ENCODE measurements around the gene MAN1C1.
"Not testable (repeated sequence)": the region's sequence is repeated elsewhere in the genome, so short reads cannot be mapped to it uniquely, and the experiment has no call there.

The MAN1C1 gene

DNA sequence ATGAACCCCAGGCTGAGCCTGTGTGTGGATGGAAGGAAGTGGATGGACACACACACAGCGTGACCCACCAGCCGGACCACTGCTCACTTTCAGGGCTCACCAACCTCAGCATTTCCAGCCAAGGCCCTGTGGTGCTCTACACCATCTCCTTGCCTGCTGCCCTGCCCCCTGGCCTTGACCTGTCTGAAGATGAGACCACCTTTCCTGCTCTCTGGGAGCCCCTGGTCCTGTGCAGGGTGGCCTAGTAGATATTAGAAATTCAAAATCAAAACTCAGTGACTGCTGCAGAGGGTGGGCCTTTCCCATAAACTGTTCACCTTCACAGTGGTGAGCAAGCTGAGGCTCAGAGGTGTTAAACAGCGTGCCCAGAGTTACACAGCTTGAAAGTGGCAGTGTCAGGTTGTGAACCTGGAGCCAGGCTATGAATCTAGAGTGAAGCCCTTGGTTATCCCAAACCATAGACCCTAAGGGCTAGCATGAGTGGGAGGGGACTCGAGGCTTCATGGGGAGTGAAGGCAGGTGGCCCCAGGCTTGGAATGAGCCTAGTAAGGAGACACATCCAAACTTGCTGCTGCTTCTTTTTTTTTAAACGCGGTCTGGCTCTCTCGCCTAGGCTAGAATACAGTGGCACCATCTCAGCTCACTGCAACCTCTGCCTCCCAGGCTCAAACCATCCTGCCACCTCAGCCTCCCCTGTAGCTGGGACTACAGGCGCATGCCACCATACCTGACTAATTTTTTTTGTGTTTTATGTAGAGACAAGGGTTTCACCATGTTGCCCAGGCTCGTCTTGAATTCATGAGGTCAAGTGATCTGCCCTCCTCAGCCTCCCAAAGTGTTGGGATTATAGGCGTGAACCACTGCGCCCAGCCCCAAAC lies 41.5 kb downstream of the MAN1C1 start:
- DNase-seq (ENCODE audit: low spot score): no peak

DNA sequence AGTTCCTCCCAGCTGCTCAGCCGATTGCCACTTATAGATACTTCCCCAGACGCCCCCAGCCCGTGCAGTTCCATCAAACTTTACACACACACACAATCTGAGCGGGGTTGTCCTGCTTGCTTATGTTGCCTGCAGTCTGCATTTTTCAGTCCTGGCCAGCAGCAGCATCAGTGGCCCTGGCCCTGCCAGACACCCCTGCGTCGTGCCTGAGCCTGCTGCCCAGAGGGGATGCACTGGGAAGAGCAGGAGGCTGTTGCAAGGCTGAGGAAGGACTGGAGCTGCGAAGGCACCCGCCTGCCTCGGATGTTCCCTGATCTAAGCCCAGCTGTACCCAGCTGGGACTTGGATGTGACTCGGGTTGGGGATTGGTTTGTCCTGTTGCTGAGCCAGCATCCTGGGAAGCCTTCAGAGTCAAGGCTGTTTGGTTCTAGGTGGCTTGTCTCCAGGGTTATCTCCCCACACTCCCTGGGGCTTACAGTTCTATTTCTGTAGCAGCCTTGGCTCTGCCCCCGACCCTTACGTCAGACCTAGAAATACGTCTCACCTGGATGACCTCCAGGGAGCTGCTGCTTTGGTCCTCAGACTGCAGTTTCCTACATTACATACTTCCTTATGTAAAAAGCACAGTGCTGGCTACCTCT lies 42.3 kb downstream of the MAN1C1 start:
- DNase-seq (ENCODE audit: low spot score): no peak

DNA sequence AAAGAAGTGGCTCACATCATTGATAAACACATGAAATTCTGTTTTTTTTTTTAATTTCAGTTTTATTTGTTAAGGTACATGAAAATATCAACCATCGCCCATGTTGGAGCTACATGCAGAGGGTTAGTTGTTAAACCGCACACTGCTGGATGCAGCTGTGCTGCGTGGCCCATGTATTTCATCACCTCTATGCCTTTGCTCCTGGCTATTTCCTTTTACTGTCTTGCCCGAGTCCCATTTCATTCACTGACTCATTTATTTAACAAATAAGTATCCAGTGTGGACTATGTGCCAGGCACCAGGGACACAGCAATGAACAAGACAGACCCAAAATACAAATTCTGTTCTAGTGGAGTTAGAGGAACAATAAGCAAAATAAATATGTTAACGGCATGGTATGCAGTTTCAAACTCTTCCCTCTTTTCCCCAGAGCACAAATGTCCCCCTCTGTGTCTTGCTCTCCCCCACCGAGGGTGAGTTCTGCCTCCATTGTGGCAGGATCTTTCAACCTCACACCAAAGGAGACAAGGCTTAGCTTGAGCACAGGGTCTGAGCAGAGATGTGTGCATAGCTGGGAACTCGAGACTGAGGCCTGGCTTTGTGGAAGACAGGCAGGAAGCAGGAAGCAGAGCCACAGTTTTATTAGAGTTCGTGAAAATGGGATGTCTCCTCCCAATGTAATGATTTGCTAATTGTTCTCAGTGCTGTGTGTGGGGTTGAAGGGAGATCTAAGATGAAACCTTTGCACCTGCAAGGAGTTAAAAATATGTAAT lies 44.6 kb downstream of the MAN1C1 start:
- no peak for DNase-seq (ENCODE audit: low spot score)

DNA sequence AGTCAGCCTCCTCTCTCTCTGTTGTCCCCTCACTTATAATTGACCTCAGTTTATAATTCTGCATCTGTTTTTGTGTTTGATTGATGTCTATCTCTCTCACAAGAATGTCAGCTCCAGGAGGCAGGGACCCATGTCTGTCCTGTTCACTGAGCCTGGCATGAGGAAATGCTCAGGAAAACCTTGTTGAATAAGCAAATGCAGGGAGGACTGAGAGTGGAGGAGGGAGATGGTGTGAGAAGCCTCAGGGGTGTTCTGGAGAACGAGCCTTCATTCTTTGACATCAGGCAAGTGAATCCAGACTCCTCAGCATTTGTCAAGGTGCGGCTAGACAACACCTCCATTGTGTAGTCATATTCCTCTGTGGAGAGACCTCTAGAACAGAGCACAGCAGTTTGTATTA lies 45.5 kb downstream of the MAN1C1 start:
- no peak for DNase-seq (ENCODE audit: low spot score)

DNA sequence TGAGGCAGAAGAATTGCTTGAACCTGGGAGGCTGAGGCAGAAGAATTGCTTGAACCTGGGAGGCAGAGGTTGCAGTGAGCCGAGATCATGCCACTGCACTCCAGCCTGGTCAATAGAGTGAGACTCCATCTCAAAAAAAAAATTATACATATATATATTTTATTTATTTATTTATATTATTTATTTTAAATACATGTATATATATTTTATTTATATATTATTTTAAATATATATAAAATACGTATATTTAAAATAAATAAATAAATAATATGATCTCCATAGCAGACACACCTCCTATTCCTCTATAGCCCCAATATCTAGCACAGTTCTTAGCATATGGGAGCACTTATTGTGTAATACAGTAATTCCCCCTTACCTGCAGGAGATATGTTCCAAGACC lies 46.4 kb downstream of the MAN1C1 start:
- DNase-seq (ENCODE audit: low spot score): not testable (repeated sequence)

DNA sequence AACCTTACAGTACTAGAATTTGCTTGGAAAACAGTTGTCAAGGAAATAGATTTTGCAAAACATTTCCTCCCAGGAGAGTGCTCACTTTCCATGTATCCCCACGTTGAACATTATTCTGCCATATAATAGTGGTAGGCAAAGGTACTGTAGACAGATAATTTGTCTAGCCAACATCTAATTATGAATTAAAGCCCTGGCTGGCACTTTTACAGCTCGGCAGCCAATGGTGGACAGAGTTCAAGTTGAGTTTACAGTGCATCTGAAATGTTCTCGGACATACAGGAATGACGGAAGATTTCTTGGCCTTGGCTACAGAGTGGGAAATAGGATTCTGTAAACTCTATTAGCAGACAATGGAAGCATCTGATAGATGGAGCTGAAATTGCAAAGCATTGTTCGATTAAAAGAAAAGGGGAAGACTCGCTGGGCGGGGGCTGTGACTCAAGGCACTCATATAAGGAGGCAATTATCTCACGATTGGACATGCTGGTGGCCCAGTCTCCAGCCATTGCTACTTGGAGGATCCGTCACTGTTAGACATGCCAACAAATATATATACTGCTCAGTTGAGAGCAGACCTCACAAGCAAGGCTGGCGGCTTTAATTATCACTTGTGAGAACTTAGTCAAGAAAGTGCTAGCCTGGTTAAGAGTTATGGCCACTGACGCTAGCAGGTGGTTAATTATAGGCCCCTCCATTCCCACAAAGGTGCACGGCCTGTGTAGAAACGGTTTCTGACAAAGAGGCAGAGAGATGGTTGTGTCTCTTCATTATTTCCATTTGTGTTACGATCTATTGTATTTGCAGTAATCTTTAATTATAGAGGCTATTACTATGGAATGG lies 48.0 kb downstream of the MAN1C1 start:
- DNase-seq (ENCODE audit: low spot score): no peak

DNA sequence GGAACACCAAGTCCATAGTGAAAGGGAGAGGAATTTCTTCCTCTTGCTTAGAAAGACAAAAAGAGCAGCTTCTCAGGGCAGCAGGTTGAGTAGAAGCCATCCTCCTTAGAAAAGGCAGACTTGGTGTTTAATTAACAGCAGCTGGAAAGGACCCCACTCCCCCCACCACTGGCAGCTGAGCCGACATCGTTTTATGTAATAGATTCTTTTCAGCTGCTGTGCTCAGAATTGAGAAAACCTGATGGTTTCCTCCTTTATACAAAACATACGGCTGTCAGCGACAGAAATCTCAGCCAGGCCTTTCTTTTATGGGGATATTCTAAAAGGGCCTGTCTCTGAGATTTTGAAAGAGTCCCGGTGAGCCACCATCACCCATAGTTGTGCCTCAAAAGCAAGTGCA lies 49.9 kb downstream of the MAN1C1 start:
- no peak for DNase-seq (ENCODE audit: low spot score)

DNA sequence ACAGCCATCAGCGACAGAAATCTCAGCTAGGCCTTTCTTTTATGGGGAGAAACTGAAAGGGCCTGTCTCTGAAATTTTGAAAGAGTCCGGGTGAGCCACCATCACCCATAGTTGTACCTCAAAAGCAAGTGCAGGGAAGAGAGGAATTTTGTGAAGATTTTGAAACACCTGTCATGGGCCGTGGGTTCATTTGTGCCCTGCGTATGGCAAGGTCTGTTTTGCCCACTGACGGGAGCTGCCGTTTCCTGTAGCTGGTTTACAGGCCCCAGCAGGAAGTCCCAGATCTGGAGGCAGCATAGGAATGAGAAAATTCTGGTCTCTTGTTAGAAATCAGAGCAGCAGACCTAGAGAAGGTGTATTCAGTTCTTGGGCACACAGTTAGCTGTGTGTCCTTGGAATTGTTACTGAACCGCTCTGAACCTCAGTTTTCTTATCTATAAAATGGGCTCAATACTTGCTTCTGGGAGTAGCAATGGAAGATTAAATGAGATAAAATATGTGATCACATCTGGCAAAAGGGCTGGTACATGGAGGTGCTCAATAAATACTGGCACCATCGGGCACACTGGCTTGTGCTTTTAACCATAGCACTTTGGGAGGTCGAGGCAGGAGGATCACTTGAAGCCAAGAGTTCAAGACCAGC lies 52.5 kb downstream of the MAN1C1 start:
- DNase-seq (ENCODE audit: low spot score): no peak

DNA sequence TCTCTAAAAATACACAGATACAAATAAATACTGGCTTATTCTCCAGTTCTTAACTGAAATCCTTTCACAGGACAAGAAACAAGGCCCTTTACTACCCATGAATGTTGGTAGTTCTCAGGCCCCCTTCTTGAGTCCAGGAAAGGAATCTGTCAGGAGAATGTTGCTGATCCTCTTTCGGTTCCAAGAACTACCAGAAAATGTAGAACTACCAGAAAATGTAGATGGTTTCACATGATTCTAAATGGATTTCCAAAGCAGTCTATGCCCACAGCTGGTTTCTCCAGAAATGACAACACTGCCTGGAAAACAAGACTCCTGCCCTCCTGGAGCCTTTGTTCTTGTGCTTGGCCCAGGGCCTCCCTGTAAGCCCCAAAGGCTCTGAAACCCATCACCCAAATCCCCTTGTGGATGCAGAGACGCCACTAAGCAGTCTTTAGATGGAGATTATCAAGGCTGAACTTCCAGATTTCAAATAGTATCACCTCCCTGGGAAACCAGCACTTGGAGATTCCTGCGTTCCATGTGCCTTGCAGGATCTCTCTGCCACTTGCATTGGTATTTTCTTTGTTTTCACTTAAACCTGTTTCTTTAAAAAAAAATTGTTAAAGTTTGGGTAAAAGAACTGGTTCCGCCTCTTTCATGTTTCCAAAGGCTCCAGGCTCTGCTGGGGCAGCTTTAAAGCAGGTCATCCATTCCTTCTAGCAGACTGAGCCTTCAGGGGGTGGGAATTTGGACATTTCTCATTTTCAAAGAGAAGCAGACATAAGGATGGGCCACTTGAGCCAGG lies 53.4 kb downstream of the MAN1C1 start:
- DNase-seq (ENCODE audit: low spot score): no peak

DNA sequence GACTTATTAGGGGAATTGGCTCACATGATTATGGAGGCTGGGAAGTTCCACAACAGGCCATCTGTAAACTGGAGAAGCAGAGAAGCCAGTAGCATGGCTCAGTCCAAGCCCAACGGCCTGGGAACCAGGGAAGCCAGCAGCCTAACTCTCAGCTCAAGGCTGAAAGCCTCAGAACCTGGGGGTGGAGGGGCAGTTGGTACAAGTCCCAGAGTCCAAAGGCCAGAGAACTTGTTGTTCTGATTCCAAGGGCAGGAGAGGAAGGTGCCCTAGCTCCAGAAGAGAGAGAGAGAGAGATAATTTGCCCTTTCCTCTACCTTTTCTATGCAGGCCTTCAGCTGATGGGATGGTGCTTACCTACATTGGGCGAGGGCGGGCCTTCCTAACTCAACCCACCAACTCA lies 55.3 kb downstream of the MAN1C1 start:
- DNase-seq (ENCODE audit: low spot score): no peak

DNA sequence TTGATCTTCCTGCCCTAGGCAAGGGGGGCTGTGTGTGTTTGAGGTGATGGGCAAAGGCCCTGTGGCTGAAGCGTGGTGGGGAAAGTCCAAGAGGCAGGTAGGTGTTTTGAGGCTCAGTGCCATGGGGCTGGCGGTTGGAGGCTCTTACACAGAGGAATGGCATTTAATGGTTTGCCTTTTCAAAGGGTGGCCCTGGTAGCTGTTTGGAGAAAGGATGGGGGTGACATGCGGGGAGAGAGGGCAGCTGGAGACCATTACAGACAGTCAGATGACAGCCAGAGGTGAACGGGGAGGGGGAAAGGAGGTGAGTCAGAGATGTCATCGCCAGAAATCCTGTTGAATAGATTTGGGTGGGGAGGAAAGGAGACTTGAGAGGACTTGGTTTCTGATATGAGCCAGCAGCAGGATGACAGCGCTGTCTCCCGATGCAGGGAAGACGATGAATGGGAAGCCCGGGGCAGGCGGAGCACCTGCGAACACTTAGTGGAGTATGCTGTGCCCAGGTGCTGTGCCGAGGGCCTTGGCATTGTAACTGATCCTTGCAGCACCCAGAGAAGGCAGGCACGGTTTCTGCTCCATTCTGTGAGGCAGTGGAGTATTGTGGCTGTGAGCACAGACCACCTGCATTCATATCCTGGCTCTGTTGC lies 56.3 kb downstream of the MAN1C1 start:
- DNase-seq (ENCODE audit: low spot score): no peak

DNA sequence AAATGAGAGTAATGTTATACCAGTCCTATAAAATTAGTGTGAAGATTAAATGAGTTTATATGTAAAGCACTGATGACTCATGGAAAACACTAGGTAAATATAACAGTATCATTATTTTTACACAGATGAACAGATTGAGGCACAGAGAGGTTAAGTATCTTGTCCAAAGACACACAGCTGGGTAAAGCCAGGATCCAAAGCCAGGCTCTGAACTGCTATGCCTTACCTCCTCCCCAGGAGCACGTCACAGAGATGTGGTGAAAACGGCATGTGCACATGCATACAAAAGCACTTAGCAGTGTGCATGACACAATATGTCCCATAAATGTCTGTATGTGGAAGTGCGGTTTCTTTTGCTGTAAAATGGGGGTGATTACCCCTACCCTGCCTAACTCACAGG lies 56.9 kb downstream of the MAN1C1 start:
- DNase-seq (ENCODE audit: low spot score): no peak

DNA sequence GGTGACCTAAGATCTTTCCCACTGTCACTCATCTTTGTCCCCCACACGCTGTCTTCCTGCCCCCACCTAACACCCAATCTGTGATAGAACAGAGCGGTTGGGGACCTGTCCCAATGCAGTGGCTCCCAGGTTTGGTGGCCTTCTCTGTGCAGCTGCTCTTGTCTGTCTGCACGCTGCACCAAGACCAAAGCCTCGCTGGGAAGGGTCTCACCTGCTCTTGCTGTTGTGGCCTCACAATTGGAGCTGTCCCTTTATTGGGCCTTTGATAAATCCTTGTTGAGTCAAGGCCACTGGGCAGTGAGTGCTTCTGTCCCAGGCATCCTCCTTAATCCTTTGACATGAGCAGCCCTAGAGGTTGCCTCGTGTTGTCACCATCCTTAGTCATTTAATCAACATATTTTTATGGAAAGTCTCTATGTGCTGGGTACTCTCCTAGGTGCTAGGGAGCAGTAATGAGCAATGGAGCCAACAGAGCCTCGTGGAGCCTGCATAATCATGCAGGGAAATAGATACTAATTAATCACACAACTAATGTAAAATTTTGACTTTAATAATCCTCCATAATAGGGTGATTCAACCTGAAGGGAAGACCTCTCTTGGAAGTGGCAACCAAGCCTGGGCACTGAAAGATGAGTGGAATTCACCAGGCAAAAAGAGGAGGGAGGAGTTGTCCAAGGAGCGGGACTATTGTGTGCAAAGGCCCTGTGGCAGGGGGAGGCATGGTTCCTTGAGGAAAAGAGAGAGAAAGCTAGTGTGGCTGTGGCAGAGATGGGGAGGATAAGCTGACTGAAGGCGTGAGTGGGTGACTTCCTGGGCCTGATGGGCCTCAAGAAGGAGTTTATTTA lies 57.6 kb downstream of the MAN1C1 start:
- no peak for DNase-seq (ENCODE audit: low spot score)

DNA sequence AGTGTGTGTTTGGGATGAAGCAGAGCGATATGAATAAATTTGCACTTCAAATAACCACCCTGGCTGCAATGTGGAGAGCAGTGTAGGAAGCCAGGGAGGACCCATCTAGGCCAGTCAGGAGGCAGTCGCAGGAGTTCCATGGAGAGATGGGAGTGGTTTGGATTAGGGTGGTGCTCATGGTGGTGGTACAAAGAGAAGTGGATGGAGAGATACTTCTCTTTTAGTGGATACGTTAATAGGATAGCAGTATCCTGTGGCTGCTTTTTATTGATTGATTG lies 58.2 kb downstream of the MAN1C1 start:
- DNase-seq (ENCODE audit: low spot score): no peak

DNA sequence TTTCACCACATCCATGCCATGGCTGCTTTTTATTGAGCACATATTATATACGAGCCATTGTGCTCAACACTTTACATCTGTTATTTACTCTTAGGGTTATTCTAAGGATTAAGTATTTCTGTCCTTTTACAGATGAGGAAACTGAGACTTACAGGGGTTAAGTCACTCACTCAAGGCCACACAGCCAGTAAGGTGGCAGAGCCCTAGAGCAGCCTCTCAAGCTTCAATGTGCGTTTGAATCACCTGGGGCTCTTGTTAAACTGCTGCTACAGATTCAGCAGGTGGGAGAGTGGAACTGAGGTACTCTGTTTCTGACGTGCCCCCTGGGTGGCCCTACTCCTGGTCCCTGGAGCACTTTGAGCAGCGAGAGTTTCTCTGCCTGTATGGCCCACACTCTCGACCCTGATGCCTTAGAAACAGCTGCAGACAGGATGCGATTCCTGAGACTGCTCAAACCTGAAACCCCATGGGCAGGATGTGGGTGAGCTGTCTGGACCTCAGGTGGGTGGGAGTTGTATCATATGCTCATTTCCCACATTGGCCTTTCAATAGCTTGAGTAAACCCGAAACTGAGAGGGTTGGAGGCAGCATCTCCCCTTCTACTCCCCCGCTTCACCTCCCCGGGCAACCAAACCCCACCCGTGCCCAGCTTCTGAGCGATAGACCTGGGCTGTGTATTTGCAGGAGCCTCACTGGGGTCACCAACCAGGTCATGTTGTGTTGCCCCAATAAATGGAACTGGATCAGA lies 59.3 kb downstream of the MAN1C1 start:
- DNase-seq (ENCODE audit: low spot score): peak; percentile 70

DNA sequence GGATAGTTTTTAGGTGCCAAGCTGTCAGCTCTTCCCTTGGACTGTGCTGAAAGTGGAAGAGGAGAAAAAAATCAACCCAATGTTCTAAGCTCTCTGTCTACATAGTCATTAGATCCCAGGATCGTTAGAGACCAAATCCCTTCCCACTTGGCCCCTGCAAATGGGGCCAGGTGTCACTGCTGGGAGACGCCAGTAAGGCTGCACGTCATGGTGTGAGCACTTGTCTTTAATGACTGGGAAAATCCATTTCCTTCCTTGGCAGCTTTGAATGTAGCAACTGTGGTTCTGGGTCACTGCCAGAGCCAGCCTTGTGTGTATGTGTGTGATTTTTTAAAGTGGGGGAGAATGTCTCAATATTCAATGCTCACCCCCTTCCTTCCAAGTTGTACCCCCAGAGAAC lies 59.9 kb downstream of the MAN1C1 start:
- no peak for DNase-seq (ENCODE audit: low spot score)

DNA sequence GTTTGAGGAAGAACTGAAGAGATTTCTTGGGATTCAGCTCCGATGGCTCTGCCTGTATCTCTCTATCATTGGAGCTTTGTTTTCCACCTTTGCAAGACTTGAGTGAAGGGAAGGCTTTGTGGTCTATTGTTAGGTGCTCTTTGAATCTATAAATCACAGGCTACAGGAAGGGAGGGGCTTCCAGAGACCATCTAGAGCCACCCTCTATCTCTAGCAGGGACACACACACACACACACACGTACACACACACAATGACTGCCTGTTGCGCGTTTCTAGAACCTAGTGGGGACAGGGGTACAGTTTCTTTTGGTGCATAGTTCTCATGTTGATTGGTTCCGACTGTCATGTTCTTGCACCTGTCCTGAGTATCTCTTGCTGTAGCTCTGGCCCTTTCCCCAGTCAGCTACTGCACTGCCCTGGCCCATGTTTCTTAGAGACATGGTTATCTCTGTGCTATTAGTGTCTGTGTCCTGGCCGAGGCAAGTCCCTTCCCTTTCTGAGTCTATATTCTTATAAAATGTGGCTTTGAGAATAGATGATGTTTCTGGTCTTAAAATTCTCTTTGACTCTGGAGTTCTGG lies 60.7 kb downstream of the MAN1C1 start:
- DNase-seq (ENCODE audit: low spot score): peak; percentile 43

DNA sequence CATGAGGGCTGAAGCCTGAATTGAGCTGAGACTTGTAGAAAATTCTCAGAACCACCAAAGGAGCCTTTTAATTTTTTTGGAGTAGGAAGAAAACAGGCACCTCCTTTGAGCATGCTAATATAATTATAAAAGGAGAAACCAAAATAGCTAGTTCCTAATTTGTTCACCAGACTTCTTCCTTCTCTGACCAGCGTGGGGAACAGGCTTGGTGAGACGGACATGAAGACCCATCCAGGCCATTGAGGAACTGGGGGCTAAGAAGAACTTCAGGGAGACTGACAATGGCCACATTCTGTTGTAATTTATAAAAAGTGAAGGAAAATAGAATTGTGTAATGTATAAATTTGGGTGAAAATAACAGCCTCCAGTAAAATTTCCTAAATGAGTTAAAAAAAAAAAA lies 62.6 kb downstream of the MAN1C1 start:
- no peak for DNase-seq (ENCODE audit: low spot score)
